Stimulated activated naive CD4-positive, alpha-beta T cell treated with Interleukin-2 at 50 U/mL for 16 hours (primary cell): ENCODE measurements around the gene SEC11A.
"Not testable (repeated sequence)": the region's sequence is repeated elsewhere in the genome, so short reads cannot be mapped to it uniquely, and the experiment has no call there.

Experiments used
- DNase-seq: peaks from one replicate; lab custom pipeline; 2025; lab: John Stamatoyannopoulos, UW

SEC11A gene

GRCh38 chr15:84737005-84737404 lies 21.1 kb upstream of the SEC11A start:
- DNase-seq, result no peak

- DNase-seq, result peak; percentile 68
Observed at GRCh38 chr15:84736375-84736774, 20.4 kb upstream of the SEC11A start.

GRCh38 chr15:84735480-84736061 lies 19.6 kb upstream of the SEC11A start:
- DNase-seq, result not testable (repeated sequence)

GRCh38 chr15:84734794-84735479 lies 19.0 kb upstream of the SEC11A start:
- peak; percentile 58 for DNase-seq

GRCh38 chr15:84731774-84732173 lies 15.8 kb upstream of the SEC11A start:
- no peak for DNase-seq

- no peak for DNase-seq
Observed at GRCh38 chr15:84727429-84727828, 11.5 kb upstream of the SEC11A start.

GRCh38 chr15:84725001-84725491 lies 9.1 kb upstream of the SEC11A start:
- no peak for DNase-seq

GRCh38 chr15:84722628-84723027 lies 6.7 kb upstream of the SEC11A start:
- DNase-seq, result no peak

GRCh38 chr15:84721371-84721770 lies 5.4 kb upstream of the SEC11A start:
- DNase-seq, result no peak

GRCh38 chr15:84715441-84716035 lies 401 bp downstream of the SEC11A start:
- peak; percentile 49 for DNase-seq

GRCh38 chr15:84714821-84715220 lies 1.1 kb downstream of the SEC11A start:
- no peak for DNase-seq

- no peak for DNase-seq
Observed at GRCh38 chr15:84714372-84714771, 1.6 kb downstream of the SEC11A start.

- no peak for DNase-seq
Observed at GRCh38 chr15:84703808-84704207, 12.1 kb downstream of the SEC11A start.

- DNase-seq, result no peak
Observed at GRCh38 chr15:84702961-84703482, 12.9 kb downstream of the SEC11A start.

- DNase-seq, result no peak
Observed at GRCh38 chr15:84699538-84700191, 16.3 kb downstream of the SEC11A start.

GRCh38 chr15:84697236-84697990 lies 18.5 kb downstream of the SEC11A start:
- DNase-seq, result no peak

GRCh38 chr15:84696757-84697156 lies 19.2 kb downstream of the SEC11A start:
- no peak for DNase-seq

- no peak for DNase-seq
Observed at GRCh38 chr15:84690342-84690741, 25.6 kb downstream of the SEC11A start.

- no peak for DNase-seq
Observed at GRCh38 chr15:84689858-84690257, 26.1 kb downstream of the SEC11A start.

GRCh38 chr15:84686446-84686845 lies 29.5 kb downstream of the SEC11A start:
- DNase-seq, result not testable (repeated sequence)

GRCh38 chr15:84685304-84685703 lies 30.6 kb downstream of the SEC11A start:
- DNase-seq, result no peak

- DNase-seq, result no peak
Observed at GRCh38 chr15:84684092-84684491, 31.8 kb downstream of the SEC11A start.
